CD4-positive, alpha-beta T cell treated with Interleukin-2 at 100 ng/mL for 4 hours (primary cell): Measurements from ENCODE around the gene ST3GAL5.

ENCODE experiments used
- DNase-seq: peaks from one replicate; pipeline ENCODE4 v3.0.0-alpha.2; 2020; ENCODE audit warnings: low spot score

ST3GAL5 gene

GRCh38 chr2:85866165-85866659 is 22.6 kb downstream of the ST3GAL5 start:
- DNase-seq, result no peak

- no peak for DNase-seq
These were observed 23.1 kb downstream of the ST3GAL5 start for GRCh38 chr2:85865539-85866164.

GRCh38 chr2:85864654-85865053 is 24.1 kb downstream of the ST3GAL5 start:
- DNase-seq, result no peak

- peak; percentile 68 for DNase-seq
These were observed 26.4 kb downstream of the ST3GAL5 start for GRCh38 chr2:85862426-85862825.

- DNase-seq, result no peak
These were observed 27.1 kb downstream of the ST3GAL5 start for GRCh38 chr2:85861650-85862049.

GRCh38 chr2:85861180-85861579 is 27.6 kb downstream of the ST3GAL5 start:
- peak; percentile 44 for DNase-seq

GRCh38 chr2:85858841-85859240 is 29.9 kb downstream of the ST3GAL5 start:
- no peak for DNase-seq

- DNase-seq, result no peak
These were observed 33.9 kb downstream of the ST3GAL5 start for GRCh38 chr2:85854897-85855296.

GRCh38 chr2:85854166-85854509 is 34.7 kb downstream of the ST3GAL5 start:
- DNase-seq, result no peak

- peak; percentile 52 for DNase-seq
These were observed 35.2 kb downstream of the ST3GAL5 start for GRCh38 chr2:85853499-85854165.

GRCh38 chr2:85852937-85853498 is 35.8 kb downstream of the ST3GAL5 start:
- peak; percentile 83 for DNase-seq

GRCh38 chr2:85852152-85852840 is 36.5 kb downstream of the ST3GAL5 start:
- no peak for DNase-seq

- peak; percentile 67 for DNase-seq
These were observed 37.3 kb downstream of the ST3GAL5 start for GRCh38 chr2:85851253-85852151.

GRCh38 chr2:85850451-85850850 is 38.3 kb downstream of the ST3GAL5 start:
- DNase-seq, result no peak

GRCh38 chr2:85847051-85847588 is 41.7 kb downstream of the ST3GAL5 start:
- no peak for DNase-seq

- no peak for DNase-seq
These were observed 42.4 kb downstream of the ST3GAL5 start for GRCh38 chr2:85846411-85846810.

- DNase-seq, result no peak
These were observed 44.3 kb downstream of the ST3GAL5 start for GRCh38 chr2:85844486-85844885.

- peak; percentile 40 for DNase-seq
These were observed 45.2 kb downstream of the ST3GAL5 start for GRCh38 chr2:85843543-85843942.

GRCh38 chr2:85840091-85840490 is 48.7 kb downstream of the ST3GAL5 start:
- DNase-seq, result no peak

- DNase-seq, result no peak
These were observed 49.3 kb downstream of the ST3GAL5 start for GRCh38 chr2:85839461-85839860.

GRCh38 chr2:85838641-85839040 is 50.1 kb downstream of the ST3GAL5 start:
- no peak for DNase-seq

GRCh38 chr2:85838181-85838580 is 50.6 kb downstream of the ST3GAL5 start:
- DNase-seq, result no peak
